EH (cell line): ENCODE results near the gene SLC41A3.
A peak's percentile ranks its signal among the peaks of the same experiment; 100 is the strongest.
"Not testable (repeated sequence)": the region's sequence is repeated elsewhere in the genome, so short reads cannot be mapped to it uniquely, and the experiment has no call there.

ENCODE experiments used
- DNase-seq: peaks from one replicate; pipeline ENCODE4 v3.0.0-alpha.2; 2015; ENCODE audit warnings: low read depth

Gene SLC41A3

GRCh38 chr3:126053949-126054569 lies 29.9 kb downstream of the SLC41A3 start:
- no peak for DNase-seq

DNA sequence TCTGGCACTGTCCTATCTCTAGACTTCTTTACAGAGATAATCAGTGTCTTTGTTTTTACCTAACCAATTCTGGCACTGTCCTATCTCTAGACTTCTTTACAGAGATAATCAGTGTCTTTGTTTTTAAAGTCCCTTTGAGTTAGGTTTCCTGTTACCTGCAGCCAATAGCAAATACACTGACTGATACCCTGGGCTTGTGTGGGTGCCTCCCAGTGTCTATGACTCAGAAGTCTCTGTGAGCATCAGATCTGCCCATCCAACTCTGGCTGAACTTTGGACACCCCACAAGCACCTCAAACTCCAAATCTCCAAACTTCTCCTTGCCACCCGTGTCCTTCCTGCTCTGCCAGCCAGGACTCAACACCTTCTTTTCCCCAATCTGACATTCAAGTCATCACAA lies 30.4 kb downstream of the SLC41A3 start:
- DNase-seq: peak; percentile 6

DNA sequence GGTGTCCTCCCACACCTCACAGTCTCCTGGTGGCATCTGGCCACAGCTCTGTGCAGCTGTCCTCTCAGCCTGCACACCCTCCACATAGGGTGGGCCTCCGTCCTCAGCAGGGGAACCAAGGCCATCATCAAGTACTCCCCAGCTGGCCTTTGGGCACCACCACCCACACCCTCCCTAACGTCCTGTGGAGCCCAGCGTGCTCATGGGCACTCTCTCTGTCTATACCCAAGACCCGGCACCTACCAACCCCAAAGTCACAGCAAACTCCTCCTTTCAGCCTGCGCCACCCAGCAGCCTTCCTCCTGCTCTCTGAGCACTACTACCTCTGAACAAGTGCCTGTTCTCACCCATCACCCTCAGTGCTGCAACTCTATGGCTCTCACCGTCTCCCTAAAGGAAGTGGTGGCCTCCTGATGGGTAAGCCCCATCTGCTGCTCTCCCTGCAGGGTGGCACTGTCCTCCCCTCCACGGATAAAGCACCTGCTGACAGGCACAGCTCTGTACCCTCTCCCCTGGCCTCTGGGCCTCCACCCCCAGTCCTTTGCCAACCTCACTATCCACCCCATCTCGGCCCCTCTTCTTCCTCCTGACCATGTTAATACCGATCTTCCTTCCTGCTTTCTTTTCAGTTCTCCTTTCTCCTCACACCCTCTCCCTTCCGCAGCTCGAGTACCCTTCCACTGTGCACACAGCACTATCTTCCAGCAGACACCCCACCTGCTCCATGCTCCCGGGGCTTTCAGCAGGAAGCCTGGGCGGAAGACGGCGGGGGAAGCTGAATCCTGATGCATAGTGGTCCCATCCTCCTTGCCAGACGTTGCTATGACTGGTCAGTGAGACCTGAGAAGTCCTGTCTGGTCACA lies 31.5 kb downstream of the SLC41A3 start:
- DNase-seq: no peak

- DNase-seq: no peak
These were observed 32.2 kb downstream of the SLC41A3 start for GRCh38 chr3:126051741-126052140.

DNA sequence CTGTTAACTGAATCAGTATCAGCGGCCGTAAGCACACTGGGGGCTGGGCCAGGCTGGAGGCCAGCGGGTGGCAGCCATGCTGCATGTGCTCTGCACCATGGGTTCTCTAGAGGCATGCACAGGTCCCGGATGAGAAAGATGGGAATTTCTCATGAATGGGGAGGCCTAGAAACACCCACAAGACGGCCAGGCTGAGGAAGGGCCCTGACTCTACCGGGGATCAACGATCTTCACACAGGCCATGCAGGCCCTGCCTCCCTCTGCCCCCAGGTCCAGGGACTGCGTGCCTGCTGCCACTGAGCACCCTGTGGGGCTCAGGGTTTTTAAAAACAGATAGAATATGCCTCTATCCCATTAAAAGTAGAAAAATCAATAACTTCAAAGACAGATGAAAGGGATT lies 32.7 kb downstream of the SLC41A3 start:
- DNase-seq: no peak

GRCh38 chr3:126050626-126051025 lies 33.3 kb downstream of the SLC41A3 start:
- DNase-seq: no peak

GRCh38 chr3:126050050-126050392 lies 33.9 kb downstream of the SLC41A3 start:
- DNase-seq: no peak

GRCh38 chr3:126049289-126050049 lies 34.5 kb downstream of the SLC41A3 start:
- DNase-seq: no peak

- DNase-seq: no peak
These were observed 43.5 kb downstream of the SLC41A3 start for GRCh38 chr3:126040386-126040785.

DNA sequence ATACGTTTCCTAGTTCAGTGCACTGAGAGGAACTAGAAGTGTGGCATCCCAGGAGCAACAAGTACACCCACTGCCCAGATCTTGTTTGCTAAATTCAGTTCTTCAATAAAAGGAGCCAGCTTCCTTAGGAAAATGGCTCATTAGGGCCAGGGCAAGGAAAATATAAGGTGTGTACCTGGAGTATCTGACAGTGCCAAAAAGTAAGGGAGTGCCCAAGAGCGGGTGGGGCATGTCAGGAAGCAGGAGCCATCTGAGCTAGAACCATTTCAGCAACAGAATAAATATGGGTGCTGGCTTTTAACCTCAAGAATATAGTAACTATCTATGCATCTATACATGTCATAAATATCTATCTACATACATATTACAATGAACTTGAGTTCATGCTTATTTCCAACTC lies 44.1 kb downstream of the SLC41A3 start:
- no peak for DNase-seq

DNA sequence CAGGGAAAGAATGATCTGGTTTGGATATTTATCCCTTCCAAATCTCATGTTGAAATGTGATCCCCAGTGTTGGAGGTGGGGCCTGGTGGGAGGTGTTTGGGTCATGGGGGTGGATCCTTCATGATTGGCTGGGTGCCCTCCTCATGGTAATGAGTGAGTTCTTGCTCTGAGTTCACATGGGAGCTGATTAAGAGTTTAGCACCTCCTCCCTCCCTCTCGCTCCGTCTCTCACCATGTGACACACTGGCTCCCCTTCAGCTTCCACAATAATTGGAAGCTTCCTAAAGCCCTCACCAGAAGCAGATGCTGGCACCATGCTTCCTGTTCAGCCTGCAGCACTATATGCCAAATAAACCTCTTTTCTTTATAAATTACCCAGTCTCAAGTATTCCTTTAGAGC lies 45.1 kb downstream of the SLC41A3 start:
- DNase-seq: not testable (repeated sequence)

DNA sequence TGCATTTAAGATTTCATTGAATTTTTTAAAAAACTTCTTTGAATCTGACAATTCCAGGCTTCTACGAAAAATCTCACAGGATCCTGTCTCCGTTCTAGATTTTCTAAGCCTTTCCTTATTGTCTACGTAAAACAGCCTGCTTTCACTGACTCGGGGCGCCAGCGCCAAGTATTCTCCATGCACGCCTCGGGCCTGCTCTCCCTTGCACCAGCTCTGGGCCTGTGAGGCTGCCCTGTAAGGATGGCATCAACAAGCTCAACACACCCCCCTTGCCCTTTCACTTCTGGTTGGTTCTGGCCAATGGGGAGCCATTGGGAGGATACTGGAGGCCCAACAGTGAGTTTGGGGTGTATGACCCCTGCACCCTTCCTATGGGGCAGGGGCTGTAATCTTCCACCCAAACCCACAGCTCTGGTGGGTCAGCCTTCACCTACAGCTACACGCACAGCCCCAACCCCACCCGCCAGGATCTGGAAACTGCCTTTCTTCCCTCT lies 47.8 kb downstream of the SLC41A3 start:
- DNase-seq: no peak

DNA sequence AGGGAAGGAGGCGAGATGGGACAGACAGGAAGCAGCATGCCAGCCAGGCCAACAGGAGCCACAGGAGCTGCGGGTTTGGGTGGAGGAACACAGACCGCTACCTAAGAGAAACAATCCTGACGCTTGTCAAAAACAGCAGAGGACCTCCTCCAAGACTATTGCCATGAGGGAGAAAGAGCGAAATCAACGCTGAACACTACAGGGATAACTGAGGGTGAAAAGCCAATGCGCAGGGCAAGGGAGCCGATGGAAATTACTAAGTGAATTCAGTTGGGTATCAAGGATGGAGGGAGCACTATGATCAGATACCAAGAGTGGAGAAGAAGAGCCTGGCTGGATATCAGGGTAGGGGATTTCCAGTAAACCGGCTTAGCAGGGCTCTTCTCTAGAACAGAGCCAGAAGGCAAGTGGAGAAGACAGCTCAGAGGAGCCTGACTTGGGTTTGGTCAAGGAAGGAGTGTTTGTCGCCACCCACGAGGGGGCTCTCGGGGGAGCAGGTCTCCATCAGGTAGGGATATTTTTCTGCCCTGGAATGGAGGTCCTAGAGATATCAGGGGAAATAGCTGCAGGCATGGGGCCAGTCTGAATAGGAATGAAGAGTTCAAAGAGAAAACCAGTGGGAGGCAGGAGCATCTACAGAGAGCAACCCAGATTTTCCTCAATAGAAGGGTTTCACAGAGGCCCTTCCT lies 48.4 kb downstream of the SLC41A3 start:
- no peak for DNase-seq

DNA sequence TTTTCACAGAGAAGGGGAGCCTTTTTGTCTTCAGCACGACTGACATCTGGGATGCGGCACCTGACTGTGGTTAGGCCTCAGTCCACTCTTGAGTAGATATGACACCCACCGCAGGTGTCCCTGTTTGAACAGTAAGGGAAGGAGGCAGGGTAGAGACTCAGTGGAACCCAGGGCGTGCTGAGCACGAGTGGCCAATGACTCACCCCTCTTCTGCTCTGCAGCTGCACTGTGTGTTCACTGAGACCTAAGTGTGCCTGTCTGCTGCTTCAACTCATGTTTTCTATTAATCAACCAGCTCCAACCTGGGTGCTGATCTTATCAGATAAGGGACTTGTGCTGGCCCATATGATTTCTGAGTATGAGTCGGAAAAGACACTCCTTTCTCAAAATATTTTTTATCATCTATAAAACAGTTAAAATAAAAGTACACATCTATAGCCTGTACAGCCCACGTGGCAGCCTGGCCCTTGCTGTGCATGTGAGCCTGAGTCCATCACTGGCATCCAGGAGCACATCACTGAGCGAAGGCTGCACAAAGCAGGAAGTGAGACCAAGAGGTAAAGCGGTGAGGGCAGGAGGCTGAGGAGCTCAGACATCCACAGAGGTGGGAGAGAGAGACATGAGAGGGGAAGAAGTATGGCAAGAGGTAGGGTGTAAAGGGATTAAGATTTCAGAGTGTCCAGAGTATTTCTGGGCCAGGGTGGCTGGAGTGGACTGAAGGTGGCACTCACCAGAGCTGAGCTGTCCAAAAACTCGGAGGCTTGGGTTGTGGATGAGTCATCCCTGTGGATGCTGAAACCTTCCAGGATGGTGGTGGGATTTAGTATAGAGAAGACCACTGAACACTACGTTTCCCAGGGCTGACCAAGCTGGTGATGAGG lies 49.2 kb downstream of the SLC41A3 start:
- peak; percentile 49 for DNase-seq

- no peak for DNase-seq
These were observed 50.2 kb downstream of the SLC41A3 start for GRCh38 chr3:126033765-126034164.

DNA sequence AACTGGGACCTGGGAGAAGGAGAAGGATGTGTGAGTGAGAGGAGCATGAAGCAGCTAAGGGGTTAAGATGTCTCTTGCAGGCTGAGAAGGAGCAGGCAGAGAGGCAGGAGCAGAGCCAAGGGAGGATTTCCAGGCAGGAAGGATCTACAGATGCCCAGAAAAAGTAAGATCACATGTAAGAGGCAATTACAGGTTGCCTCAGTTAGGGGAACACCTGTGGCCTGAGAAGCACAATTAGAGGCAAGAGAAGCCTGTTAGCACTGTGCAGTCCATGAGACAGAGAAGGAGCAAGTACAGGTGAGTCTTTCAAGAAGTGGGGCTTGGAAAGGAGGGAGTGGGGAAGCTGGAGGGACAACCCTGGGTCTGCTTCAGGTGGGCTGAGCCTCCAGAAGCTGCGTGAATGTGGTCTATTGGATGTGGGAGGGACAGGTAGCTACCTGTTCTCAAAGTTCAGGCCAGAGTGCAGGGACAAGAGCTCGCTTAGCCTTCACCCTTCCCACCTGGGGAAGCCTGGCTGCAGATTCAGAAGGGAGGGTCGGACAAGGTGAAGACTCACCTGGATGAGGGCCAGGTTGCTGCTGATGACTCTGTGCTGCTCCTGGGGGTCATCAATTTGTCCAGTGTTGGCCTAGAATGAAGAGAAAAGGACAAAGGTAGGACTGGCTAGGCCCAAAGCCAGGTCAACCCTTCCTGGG lies 50.7 kb downstream of the SLC41A3 start:
- no peak for DNase-seq

- DNase-seq: no peak
These were observed 51.9 kb downstream of the SLC41A3 start for GRCh38 chr3:126031981-126032471.

DNA sequence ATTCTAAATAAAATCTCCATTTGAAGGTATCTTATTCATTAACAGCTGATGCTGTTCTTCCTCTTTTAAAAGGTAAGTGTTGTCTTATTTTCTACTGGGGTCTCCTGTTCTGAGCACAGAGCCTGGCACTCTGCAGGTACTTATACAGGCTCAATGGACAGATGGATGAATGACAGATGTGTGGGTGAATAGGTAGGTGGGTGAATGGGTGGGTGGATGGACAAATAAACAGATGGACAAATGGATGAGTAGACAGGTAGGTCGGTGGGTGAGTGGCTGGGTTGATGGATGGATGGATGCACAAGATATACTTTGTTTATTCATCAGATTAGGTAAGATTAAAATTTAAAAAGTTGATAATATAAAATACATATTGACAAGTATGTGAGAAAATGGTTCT lies 53.5 kb downstream of the SLC41A3 start:
- DNase-seq: no peak

GRCh38 chr3:126029241-126029640 lies 54.7 kb downstream of the SLC41A3 start:
- DNase-seq: no peak

DNA sequence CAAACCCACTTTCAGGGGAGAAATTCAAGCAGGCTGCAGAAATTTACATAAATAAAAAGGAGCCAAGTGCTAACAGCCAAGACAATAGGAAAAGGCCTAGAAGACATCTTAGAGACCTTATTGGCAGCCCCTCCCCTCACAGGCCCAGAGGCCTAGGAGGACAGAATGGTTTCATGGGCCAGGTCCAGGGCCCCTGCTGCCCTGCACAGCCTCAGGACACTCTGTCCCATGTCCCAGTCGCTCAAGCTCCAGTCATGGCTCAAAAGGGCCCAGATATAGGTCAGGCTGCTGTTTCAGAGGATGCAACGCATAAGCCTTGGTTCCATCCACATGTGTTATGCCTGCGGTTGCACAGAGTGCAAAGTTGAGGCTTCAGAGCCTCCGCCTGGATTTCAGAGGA lies 55.8 kb downstream of the SLC41A3 start:
- DNase-seq: no peak
